SK-N-SH (cell line): ENCODE data around the gene ZNF697. TPM values are rescaled to one million over a fixed set of nuclear protein-coding genes. Genes with fewer than 3 reads are reported as not detected.

Experiments used
- CTCF ChIA-PET: fragments of 300-600, 350-600 bp; formaldehyde crosslinking; extraction: SDS; loops from one replicate; lab custom pipeline; 2021; lab: Yijun Ruan, JAX
- POLR2A ChIA-PET: fragments of 350-600 bp; sonication (Branson Sonifier 250); formaldehyde crosslinking; extraction: SDS; loops from one replicate; lab custom pipeline; 2020; ENCODE audit warnings: antibody characterized with exemption, inconsistent platforms; lab: Yijun Ruan, JAX
- DNase-seq: peaks from one replicate; pipeline ENCODE4 v3.0.0; 2012
- H2AFZ ChIP-seq: fragments of 200-600 bp; sonication (generic); 2 replicates; pipeline ENCODE4 v1.8.1; 2016; ENCODE audit warnings: antibody characterized with exemption, mild to moderate bottlenecking, low read depth
- H3F3A ChIP-seq: fragments of 200-600 bp; sonication (generic); replicated peaks from 2 replicates; pipeline ENCODE3; 2016; ENCODE audit warnings: antibody characterized with exemption, mild to moderate bottlenecking; ENCODE audit not compliant: insufficient read depth
- H3K27ac ChIP-seq, 2 experiments: fragments of 200-500 bp in 1 of 2; fragments of 200-600 bp in 1 of 2; sonication (Bioruptor generic) in 1 of 2; sonication (generic), shearing (Covaris generic) in 1 of 2; 2 replicates each; pipeline versions ENCODE4 v1.5.1 to v1.6.1; 2014 to 2016; ENCODE audit warnings: low read depth in 2 of 2, inconsistent platforms in 1 of 2, low read length in 1 of 2, mild to moderate bottlenecking in 1 of 2, mixed read lengths in 1 of 2
- H3K27me3 ChIP-seq: fragments of 200-600 bp; sonication (generic), shearing (Covaris generic); 2 replicates; pipeline ENCODE4 v1.6.1; 2016; ENCODE audit warnings: mixed run types; ENCODE audit not compliant: insufficient read depth
- H3K36me3 ChIP-seq, 2 experiments: fragments of 200-500 bp in 1 of 2; fragments of 200-600 bp in 1 of 2; sonication (Bioruptor generic) in 1 of 2; sonication (generic) in 1 of 2; replicated peaks in 1 of 2; 2 replicates each; pipeline versions ENCODE3 to v1.5.1; 2014 to 2016; ENCODE audit warnings: low read length in 1 of 2, mild to moderate bottlenecking in 1 of 2; ENCODE audit not compliant: insufficient read depth in 2 of 2, control insufficient read depth in 1 of 2
- H3K4me1 ChIP-seq, 2 experiments: fragments of 200-500 bp in 1 of 2; fragments of 200-600 bp in 1 of 2; sonication (Bioruptor generic) in 1 of 2; sonication (generic), shearing (Covaris generic) in 1 of 2; 2 replicates each; pipeline versions ENCODE4 v1.5.1 to v1.6.1; 2014 to 2016; ENCODE audit warnings: low read depth in 1 of 2, low read length in 1 of 2, mixed run types in 1 of 2; ENCODE audit not compliant: insufficient read depth in 2 of 2, control insufficient read depth in 1 of 2
- H3K4me2 ChIP-seq: fragments of 200-600 bp; sonication (generic), shearing (Covaris generic); 2 replicates; pipeline ENCODE4 v1.6.1; 2017; ENCODE audit warnings: mixed run types
- H3K4me3 ChIP-seq, 2 experiments: fragments of 200-500 bp in 1 of 2; fragments of 200-600 bp in 1 of 2; sonication (Bioruptor generic) in 1 of 2; sonication (generic), shearing (Covaris generic) in 1 of 2; 2 replicates each; pipeline versions ENCODE4 v1.5.1 to v1.8.1; 2014 to 2016; ENCODE audit warnings: low read depth in 2 of 2, inconsistent platforms in 1 of 2, low read length in 1 of 2, mild to moderate bottlenecking in 1 of 2, mixed read lengths in 1 of 2, moderate library complexity in 1 of 2
- H3K79me2 ChIP-seq: fragments of 200-600 bp; sonication (generic); 2 replicates; pipeline ENCODE4 v1.8.1; 2017; ENCODE audit warnings: mild to moderate bottlenecking; ENCODE audit not compliant: insufficient read depth
- H3K9ac ChIP-seq: fragments of 200-600 bp; sonication (generic); 2 replicates; pipeline ENCODE4 v1.6.1; 2017; ENCODE audit warnings: mixed run types
- H3K9me2 ChIP-seq: fragments of 200-600 bp; sonication (generic); 2 replicates; pipeline ENCODE4 v1.6.1; 2017; ENCODE audit warnings: mixed run types
- H3K9me3 ChIP-seq: fragments of 200-600 bp; sonication (generic); 2 replicates; pipeline ENCODE4 v1.6.1; 2017; ENCODE audit warnings: mixed run types, mild to moderate bottlenecking, moderate library complexity
- H4K20me1 ChIP-seq: fragments of 200-600 bp; sonication (generic); 2 replicates; pipeline ENCODE4 v1.6.1; 2017; ENCODE audit warnings: mild to moderate bottlenecking, mixed run types; ENCODE audit not compliant: insufficient read depth
- ELF1 ChIP-seq: IDR thresholded peaks from 2 replicates; pipeline ENCODE4 v1.4.0; 2012
- EP300 ChIP-seq, 2 experiments: IDR thresholded peaks; 2 replicates each; pipeline versions ENCODE4 v1.4.0 to v1.6.1; 2012; ENCODE audit warnings: borderline replicate concordance in 1 of 2, low read depth in 1 of 2, low read length in 1 of 2
- FOSL2 ChIP-seq: IDR thresholded peaks from 2 replicates; pipeline ENCODE4 v1.4.0; 2012; ENCODE audit warnings: low read depth, mild to moderate bottlenecking, moderate library complexity, borderline replicate concordance
- GABPA ChIP-seq: IDR thresholded peaks from 2 replicates; pipeline ENCODE4 v1.4.0; 2012; ENCODE audit warnings: low read depth, mild to moderate bottlenecking
- JUND ChIP-seq: IDR thresholded peaks from 2 replicates; pipeline ENCODE4 v1.4.0; 2012
- MEF2A ChIP-seq: IDR thresholded peaks from 2 replicates; pipeline ENCODE4 v1.4.0; 2012; ENCODE audit warnings: low read depth, borderline replicate concordance
- MXI1 ChIP-seq: IDR thresholded peaks from 2 replicates; pipeline ENCODE4 v1.6.1; 2012; ENCODE audit warnings: mild to moderate bottlenecking, low read depth, low read length, improper control_type of control experiment
- NFIC ChIP-seq: IDR thresholded peaks from 2 replicates; pipeline ENCODE4 v1.4.0; 2012; ENCODE audit warnings: borderline replicate concordance
- POLR2AphosphoS5 ChIP-seq: IDR thresholded peaks from 2 replicates; pipeline ENCODE4 v1.6.1; 2012; ENCODE audit warnings: low read depth, low read length
- RCOR1 ChIP-seq: fragments of 150-350 bp; IDR thresholded peaks from 2 replicates; pipeline ENCODE4 v1.6.1; 2017; ENCODE audit warnings: antibody characterized with exemption, low read length
- TAF1 ChIP-seq: IDR thresholded peaks from 2 replicates; pipeline ENCODE4 v1.6.1; 2012; ENCODE audit warnings: low read depth, mild to moderate bottlenecking, low read length, moderate library complexity, borderline replicate concordance
- YY1 ChIP-seq: IDR thresholded peaks from 2 replicates; pipeline ENCODE4 v1.4.0; 2012; ENCODE audit warnings: low read depth, mild to moderate bottlenecking
- WGBS: methylation state at CpG from one replicate; pipeline ENCODE4 v1.1.6; 2017; ENCODE audit warnings: low lambda C conversion rate; 5-methylcytosine and 5-hydroxymethylcytosine counted together
- polyA plus RNA-seq, 3 experiments: library from polyadenylated mRNA; depleted of rRNA; stranded (reverse); fragments of >200 nt; gene quantifications; 2 replicates each; pipeline ENCODE4 v1.2.3, GENCODE V29; 2012
- TF ChIP-seq, protein P1 (sequence below): IDR thresholded peaks from 2 replicates; pipeline ENCODE4 v1.6.1; 2012; ENCODE audit warnings: mild to moderate bottlenecking, low read depth, low read length, moderate library complexity
- TF ChIP-seq, protein P2 (sequence below): fragments of 200-600 bp; sonication (generic); IDR thresholded peaks from 2 replicates; pipeline ENCODE4 v1.6.1; 2017; ENCODE audit warnings: antibody characterized with exemption, mild to moderate bottlenecking, moderate library complexity
- TF ChIP-seq, protein P3 (sequence below): IDR thresholded peaks from 2 replicates; pipeline ENCODE4 v1.4.0; 2012; ENCODE audit warnings: low read depth

ZNF697 gene
- polyA plus RNA-seq, 1 of the 3 experiments (the other 2 are of a cell fraction) = 3.4 TPM

DNA sequence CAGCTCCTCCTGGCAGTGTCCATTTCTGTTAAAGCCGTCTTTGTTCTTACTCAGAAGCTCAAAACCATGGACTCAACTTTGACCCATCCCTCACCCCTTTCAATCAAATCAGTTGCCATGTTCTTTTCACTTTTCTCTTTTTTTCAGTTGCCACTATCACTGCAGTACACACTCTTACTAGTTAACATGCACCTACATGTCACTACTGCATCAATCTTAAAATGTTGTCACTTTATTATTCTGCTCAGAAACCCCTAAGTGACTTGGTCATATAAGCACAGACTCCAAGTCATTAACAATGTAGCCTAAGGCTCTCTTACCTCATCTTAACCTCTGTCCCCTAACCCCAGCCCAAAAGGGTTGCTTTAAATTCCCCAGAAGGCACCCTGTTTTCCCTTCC, 9.0 kb downstream of the ZNF697 start:
- POLR2A ChIA-PET = interaction anchor here (1.1 kb wide), 1 partner anchor 9 kb away, joined by 4 read pairs; the partner anchor contains the start of gene ZNF697
- Histone ChIP-seq H4K20me1 (peaks cover 55% of the 10 kb centered on the region), H3F3A (no peaks in the 10 kb centered on the region), H3K36me3 (peaks cover 10 to 19% of the 10 kb centered on the region in 2 experiments), H3K79me2 (peaks cover 99% of the 10 kb centered on the region), H3K27me3 (no peaks in the 10 kb centered on the region), H2AFZ (no peak overlapping the region), H3K9ac (no peak overlapping the region), H3K4me1 (peaks cover 0 to 2% of the 10 kb centered on the region in 2 experiments; a peak in 2 of 4 replicates), H3K27ac (no peak overlapping the region), H3K4me2 (no peak overlapping the region), H3K4me3 (no peak overlapping the region), H3K9me3 (no peaks in the 10 kb centered on the region), H3K9me2 (no peaks in the 10 kb centered on the region)
- TF ChIP-seq JUND = no peak
- TF ChIP-seq, protein P1, sequence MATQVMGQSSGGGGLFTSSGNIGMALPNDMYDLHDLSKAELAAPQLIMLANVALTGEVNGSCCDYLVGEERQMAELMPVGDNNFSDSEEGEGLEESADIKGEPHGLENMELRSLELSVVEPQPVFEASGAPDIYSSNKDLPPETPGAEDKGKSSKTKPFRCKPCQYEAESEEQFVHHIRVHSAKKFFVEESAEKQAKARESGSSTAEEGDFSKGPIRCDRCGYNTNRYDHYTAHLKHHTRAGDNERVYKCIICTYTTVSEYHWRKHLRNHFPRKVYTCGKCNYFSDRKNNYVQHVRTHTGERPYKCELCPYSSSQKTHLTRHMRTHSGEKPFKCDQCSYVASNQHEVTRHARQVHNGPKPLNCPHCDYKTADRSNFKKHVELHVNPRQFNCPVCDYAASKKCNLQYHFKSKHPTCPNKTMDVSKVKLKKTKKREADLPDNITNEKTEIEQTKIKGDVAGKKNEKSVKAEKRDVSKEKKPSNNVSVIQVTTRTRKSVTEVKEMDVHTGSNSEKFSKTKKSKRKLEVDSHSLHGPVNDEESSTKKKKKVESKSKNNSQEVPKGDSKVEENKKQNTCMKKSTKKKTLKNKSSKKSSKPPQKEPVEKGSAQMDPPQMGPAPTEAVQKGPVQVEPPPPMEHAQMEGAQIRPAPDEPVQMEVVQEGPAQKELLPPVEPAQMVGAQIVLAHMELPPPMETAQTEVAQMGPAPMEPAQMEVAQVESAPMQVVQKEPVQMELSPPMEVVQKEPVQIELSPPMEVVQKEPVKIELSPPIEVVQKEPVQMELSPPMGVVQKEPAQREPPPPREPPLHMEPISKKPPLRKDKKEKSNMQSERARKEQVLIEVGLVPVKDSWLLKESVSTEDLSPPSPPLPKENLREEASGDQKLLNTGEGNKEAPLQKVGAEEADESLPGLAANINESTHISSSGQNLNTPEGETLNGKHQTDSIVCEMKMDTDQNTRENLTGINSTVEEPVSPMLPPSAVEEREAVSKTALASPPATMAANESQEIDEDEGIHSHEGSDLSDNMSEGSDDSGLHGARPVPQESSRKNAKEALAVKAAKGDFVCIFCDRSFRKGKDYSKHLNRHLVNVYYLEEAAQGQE = no peak
- 91% methylated on average over 1 of the region's 1 CpG for WGBS
- CTCF ChIA-PET = interaction anchor here (1.1 to 2.3 kb wide), 3 partner anchors 9 to 36 kb away, joined by 4 to 13 read pairs (median 5); partner anchors contain the start of gene ZNF697
- DNase-seq = no peak

DNA sequence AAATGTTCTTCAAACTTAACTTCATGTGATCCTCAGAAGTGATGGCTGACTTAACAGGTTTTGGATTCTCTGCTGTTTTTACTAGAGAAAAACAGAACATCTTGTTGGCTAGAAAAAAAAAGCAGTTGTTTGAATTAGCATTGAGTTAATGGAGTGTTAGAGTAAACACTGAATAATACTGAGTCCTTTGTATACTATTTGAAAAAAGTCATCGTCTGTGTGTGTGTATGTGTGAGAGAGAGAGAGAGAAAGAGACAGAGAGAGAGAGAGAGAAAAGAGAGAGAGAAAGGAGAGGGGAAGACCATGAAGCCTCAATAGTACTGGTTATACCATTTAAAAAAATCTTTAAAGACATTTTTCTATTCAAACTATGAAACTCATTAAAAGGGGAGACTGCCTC, 10.4 kb downstream of the ZNF697 start:
- DNase-seq = no peak
- no peaks in the 10 kb centered on the region for H3K9me2 ChIP-seq
- no peak overlapping the region for H3K9ac ChIP-seq
- no peaks in the 10 kb centered on the region for H3K27me3 ChIP-seq
- WGBS = 90% methylated on average over 1 of the region's 1 CpG
- ChIA-PET POLR2A (no interaction called here), CTCF (interaction anchor here (2.3 kb wide), 1 partner anchor 10 kb away, joined by 13 read pairs; the partner anchor contains the start of gene ZNF697)
- H2AFZ ChIP-seq = no peak overlapping the region
- H4K20me1 ChIP-seq = peaks cover 51% of the 10 kb centered on the region
- H3K4me1 ChIP-seq = peaks cover 3 to 9% of the 10 kb centered on the region in 2 experiments; a peak in 3 of 4 replicates
- TF ChIP-seq MEF2A (no peak), POLR2AphosphoS5 (no peak), FOSL2 (no peak), TAF1 (no peak), NFIC (no peak), GABPA (no peak), RCOR1 (no peak), YY1 (no peak), EP300 (IDR thresholded peaks at IDR 0.05; ENCODE audit: borderline replicate concordance in 1 of 2, low read depth in 1 of 2, low read length in 1 of 2) (no peak), ELF1 (no peak), MXI1 (no peak)
- TF ChIP-seq, protein P2, sequence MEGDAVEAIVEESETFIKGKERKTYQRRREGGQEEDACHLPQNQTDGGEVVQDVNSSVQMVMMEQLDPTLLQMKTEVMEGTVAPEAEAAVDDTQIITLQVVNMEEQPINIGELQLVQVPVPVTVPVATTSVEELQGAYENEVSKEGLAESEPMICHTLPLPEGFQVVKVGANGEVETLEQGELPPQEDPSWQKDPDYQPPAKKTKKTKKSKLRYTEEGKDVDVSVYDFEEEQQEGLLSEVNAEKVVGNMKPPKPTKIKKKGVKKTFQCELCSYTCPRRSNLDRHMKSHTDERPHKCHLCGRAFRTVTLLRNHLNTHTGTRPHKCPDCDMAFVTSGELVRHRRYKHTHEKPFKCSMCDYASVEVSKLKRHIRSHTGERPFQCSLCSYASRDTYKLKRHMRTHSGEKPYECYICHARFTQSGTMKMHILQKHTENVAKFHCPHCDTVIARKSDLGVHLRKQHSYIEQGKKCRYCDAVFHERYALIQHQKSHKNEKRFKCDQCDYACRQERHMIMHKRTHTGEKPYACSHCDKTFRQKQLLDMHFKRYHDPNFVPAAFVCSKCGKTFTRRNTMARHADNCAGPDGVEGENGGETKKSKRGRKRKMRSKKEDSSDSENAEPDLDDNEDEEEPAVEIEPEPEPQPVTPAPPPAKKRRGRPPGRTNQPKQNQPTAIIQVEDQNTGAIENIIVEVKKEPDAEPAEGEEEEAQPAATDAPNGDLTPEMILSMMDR = no peak
- TF ChIP-seq, protein P3, sequence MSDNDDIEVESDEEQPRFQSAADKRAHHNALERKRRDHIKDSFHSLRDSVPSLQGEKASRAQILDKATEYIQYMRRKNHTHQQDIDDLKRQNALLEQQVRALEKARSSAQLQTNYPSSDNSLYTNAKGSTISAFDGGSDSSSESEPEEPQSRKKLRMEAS = no peak
- no peaks in the 10 kb centered on the region for H3K9me3 ChIP-seq
- H3K4me2 ChIP-seq = no peak overlapping the region
- no peak overlapping the region for H3K4me3 ChIP-seq
- no peak overlapping the region for H3K27ac ChIP-seq
- peaks cover 7 to 19% of the 10 kb centered on the region in 2 experiments for H3K36me3 ChIP-seq
- H3F3A ChIP-seq = peaks cover 4% of the 10 kb centered on the region
- H3K79me2 ChIP-seq = peaks cover 97% of the 10 kb centered on the region
